Suprapubic skin (tissue), 4 donors: Measurements from ENCODE around the gene ICE2. TPM values are rescaled to one million over a fixed set of nuclear protein-coding genes. Genes with fewer than 3 reads are reported as not detected.

Experiments
- DNase-seq, 2 donors: peaks; one replicate each; pipeline ENCODE4 v3.0.0-alpha.2; 2019; ENCODE audit warnings: low spot score in 2 of 2
- H3K27ac ChIP-seq: fragments of 200-600 bp; sonication (generic); one replicate; pipeline ENCODE4 v1.5.1; 2019
- H3K27me3 ChIP-seq: fragments of 200-600 bp; sonication (generic); one replicate; pipeline ENCODE4 v1.5.1; 2019
- H3K36me3 ChIP-seq: fragments of 200-600 bp; sonication (generic); one replicate; pipeline ENCODE4 v1.5.1; 2019
- H3K4me1 ChIP-seq: fragments of 200-600 bp; sonication (generic); one replicate; pipeline ENCODE4 v1.5.1; 2019
- H3K4me3 ChIP-seq: fragments of 200-600 bp; sonication (generic); one replicate; pipeline ENCODE4 v1.5.1; 2019; ENCODE audit warnings: mild to moderate bottlenecking
- H3K9me3 ChIP-seq: fragments of 200-600 bp; sonication (generic); one replicate; pipeline ENCODE4 v1.5.1; 2019
- EP300 ChIP-seq: sonication (generic); formaldehyde crosslinking; IDR thresholded peaks from one replicate; pipeline ENCODE4 v1.6.1; 2017; ENCODE audit warnings: antibody characterized with exemption
- POLR2A ChIP-seq, 2 donors: fragments of 450-650 bp; IDR thresholded peaks; one replicate each; pipeline ENCODE4 v1.6.1; 2017; ENCODE audit warnings: antibody characterized with exemption in 2 of 2, mild to moderate bottlenecking in 2 of 2, moderate library complexity in 2 of 2
- POLR2AphosphoS5 ChIP-seq, 3 donors: sonication (generic); formaldehyde crosslinking; IDR thresholded peaks; one replicate each; pipeline ENCODE4 v1.6.1; 2017; ENCODE audit warnings: antibody characterized with exemption in 3 of 3
- WGBS: methylation state at CpG from one replicate; pipeline ENCODE4 v1.1.5; 2018; 5-methylcytosine and 5-hydroxymethylcytosine counted together
- total RNA-seq, 4 donors: library from RNA; depleted of rRNA; stranded (reverse); fragments of >200 nt; gene quantifications; one replicate each; pipeline ENCODE4 v1.1.0, GENCODE V29; 2016
- TF ChIP-seq, protein P1 (sequence below), 2 donors: fragments of 200-600 bp in 1 of 2; fragments of 450-650 bp in 1 of 2; sonication (generic) in 1 of 2; IDR thresholded peaks; one replicate each; pipeline ENCODE4 v1.5.1; 2016 to 2019; ENCODE audit warnings: antibody characterized with exemption in 2 of 2, mild to moderate bottlenecking in 1 of 2, moderate library complexity in 1 of 2

The ICE2 gene
- total RNA-seq, 4 donors from 2014 or later: 11.9 to 35.2 (median 27.2) TPM

DNA sequence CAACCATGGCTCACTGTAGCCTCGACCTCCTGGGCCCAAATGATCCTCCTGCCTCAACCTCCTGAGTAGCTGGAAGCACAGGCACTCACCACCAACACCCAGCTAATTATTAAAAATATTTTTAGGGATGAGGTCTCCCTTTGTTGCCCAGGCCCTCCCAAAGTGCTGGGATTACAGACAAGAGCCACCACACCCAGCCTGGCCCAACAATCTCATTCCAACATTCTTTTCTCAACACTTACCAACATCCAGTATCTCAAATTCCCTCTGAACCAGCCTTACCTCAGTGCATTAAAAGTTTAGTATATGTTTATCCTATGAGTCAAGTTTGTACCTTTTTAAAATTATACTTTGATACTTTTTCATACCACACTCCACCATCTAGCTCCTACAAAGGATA, 106.2 kb downstream of the ICE2 start:
- TF ChIP-seq EP300: no peak
- TF ChIP-seq, protein P1, sequence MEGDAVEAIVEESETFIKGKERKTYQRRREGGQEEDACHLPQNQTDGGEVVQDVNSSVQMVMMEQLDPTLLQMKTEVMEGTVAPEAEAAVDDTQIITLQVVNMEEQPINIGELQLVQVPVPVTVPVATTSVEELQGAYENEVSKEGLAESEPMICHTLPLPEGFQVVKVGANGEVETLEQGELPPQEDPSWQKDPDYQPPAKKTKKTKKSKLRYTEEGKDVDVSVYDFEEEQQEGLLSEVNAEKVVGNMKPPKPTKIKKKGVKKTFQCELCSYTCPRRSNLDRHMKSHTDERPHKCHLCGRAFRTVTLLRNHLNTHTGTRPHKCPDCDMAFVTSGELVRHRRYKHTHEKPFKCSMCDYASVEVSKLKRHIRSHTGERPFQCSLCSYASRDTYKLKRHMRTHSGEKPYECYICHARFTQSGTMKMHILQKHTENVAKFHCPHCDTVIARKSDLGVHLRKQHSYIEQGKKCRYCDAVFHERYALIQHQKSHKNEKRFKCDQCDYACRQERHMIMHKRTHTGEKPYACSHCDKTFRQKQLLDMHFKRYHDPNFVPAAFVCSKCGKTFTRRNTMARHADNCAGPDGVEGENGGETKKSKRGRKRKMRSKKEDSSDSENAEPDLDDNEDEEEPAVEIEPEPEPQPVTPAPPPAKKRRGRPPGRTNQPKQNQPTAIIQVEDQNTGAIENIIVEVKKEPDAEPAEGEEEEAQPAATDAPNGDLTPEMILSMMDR (IDR thresholded peaks at IDR 0.05): no peak
- TF ChIP-seq POLR2AphosphoS5 (IDR thresholded peaks at IDR 0.05): no peak
- TF ChIP-seq POLR2A (IDR thresholded peaks at IDR 0.05): no peak
- no peaks in the 10 kb centered on the region for H3K27me3 ChIP-seq
- no peaks in the 10 kb centered on the region for H3K9me3 ChIP-seq
- H3K4me3 ChIP-seq: no peak overlapping the region
- H3K27ac ChIP-seq: peak overlapping the region; percentile 81
- H3K4me1 ChIP-seq: peaks cover 92% of the 10 kb centered on the region
- DNase-seq: no peak
- WGBS: 87% methylated on average over 1 of the region's 1 CpG
- peaks cover 24% of the 10 kb centered on the region for H3K36me3 ChIP-seq

DNA sequence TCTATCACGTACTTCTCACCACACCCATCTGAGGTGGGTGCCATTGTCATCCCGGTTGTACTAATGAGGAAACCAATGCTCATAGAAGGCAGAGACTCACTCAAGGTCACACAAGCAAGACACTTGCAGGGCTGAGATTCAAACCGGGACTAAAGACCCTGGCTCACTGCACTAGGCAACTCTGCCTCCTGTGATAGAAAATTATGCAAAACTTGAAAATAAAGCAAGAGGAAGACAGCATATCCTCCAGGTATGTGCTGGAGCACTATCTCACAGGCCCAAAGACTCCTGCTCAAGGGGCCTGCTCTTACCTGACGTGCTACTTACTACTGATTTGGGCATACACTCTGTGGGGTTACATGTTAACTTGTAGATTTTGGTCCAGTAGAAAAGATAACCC, 106.7 kb downstream of the ICE2 start:
- no peak for TF ChIP-seq POLR2AphosphoS5 (IDR thresholded peaks at IDR 0.05)
- TF ChIP-seq, protein P1 (IDR thresholded peaks at IDR 0.05): no peak
- TF ChIP-seq EP300: no peak
- TF ChIP-seq POLR2A (IDR thresholded peaks at IDR 0.05): no peak

DNA sequence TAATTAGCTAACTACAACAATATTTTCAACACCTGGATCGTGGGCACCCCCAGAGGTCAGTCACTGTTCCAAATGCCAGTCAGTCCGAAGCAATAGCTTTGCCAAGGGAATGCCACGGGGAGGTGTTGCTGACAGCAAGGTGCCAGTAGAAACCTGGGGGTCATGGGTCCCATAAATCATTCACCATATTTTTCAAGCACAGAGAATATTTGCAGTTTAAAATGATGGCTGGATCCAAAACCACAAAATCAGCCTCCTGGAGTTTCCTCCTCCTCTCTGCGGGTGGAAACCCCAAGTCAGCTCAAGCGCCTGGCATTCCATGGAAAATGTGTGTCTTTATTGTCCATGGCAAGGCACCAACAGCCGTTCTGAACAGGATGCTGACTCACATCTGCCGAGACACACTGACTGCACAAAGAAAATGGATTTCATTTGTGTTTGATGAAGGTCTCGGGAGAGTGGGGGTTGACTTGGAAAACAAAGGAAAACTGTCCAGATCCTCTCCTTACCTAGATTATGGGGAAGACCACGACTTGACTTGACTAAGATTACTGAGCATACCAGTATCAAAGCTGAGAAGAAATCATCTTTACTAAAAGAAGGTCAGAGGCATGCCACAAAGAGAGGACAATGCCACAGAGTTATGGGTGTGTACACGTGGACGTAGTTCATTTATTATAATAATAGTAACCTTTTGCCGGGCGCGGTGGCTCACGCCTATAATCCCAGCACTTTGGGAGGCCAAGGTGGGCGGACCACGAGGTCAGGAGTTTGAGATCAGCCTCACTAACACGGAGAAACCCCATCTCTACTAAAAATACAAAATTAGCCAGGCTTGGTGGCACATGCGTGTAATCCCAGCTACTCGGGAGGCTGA, 107.5 kb downstream of the ICE2 start:
- peaks cover 12% of the 10 kb centered on the region for H3K36me3 ChIP-seq
- no peak overlapping the region for H3K4me3 ChIP-seq

More for the DNA sequence above, 106.7 kb downstream of the ICE2 start:
- H3K27me3 ChIP-seq: no peaks in the 10 kb centered on the region
- H3K9me3 ChIP-seq: no peaks in the 10 kb centered on the region
- peaks cover 87% of the 10 kb centered on the region for H3K4me1 ChIP-seq
- no peak overlapping the region for H3K4me3 ChIP-seq
- peaks cover 21% of the 10 kb centered on the region for H3K36me3 ChIP-seq
- H3K27ac ChIP-seq: peak overlapping the region; percentile 81
- no peak for DNase-seq
- WGBS: 70% methylated on average over 4 of the region's 4 CpGs

DNA sequence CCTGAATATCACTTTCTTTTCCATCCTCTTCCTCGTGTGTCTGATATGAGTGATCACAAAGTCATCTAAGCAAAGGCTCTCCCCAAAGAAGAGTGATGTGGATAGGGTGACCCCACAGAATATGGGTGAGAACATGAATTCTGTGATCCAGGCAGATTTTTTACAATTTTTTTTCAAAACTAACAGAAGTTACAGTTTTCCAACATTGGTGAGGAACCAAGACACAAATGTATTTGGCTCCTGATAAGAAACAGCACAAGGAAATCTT, 108.1 kb downstream of the ICE2 start:
- WGBS: 50% methylated on average over 1 of the region's 1 CpG
- TF ChIP-seq, protein P1 (IDR thresholded peaks at IDR 0.05): no peak
- TF ChIP-seq POLR2A (IDR thresholded peaks at IDR 0.05) (no peak), POLR2AphosphoS5 (IDR thresholded peaks at IDR 0.05) (no peak), EP300 (no peak)
- Histone ChIP-seq H3K36me3 (peaks cover 6% of the 10 kb centered on the region), H3K27me3 (no peaks in the 10 kb centered on the region), H3K27ac (peak overlapping the region; percentile 81), H3K9me3 (no peaks in the 10 kb centered on the region), H3K4me1 (peaks cover 72% of the 10 kb centered on the region), H3K4me3 (no peak overlapping the region)
- DNase-seq: no peak

More for the DNA sequence above, 107.5 kb downstream of the ICE2 start:
- 30% methylated on average over 20 of the region's 20 CpGs for WGBS
- Histone ChIP-seq H3K27ac (peak overlapping the region; percentile 81), H3K27me3 (no peaks in the 10 kb centered on the region), H3K4me1 (peaks cover 78% of the 10 kb centered on the region), H3K9me3 (no peaks in the 10 kb centered on the region)
- no peak for TF ChIP-seq POLR2A (IDR thresholded peaks at IDR 0.05)
- TF ChIP-seq EP300: no peak
- TF ChIP-seq POLR2AphosphoS5 (IDR thresholded peaks at IDR 0.05): peak; percentile 84 to 91 (median 87)
- DNase-seq: peak; percentile 88 to 91

DNA sequence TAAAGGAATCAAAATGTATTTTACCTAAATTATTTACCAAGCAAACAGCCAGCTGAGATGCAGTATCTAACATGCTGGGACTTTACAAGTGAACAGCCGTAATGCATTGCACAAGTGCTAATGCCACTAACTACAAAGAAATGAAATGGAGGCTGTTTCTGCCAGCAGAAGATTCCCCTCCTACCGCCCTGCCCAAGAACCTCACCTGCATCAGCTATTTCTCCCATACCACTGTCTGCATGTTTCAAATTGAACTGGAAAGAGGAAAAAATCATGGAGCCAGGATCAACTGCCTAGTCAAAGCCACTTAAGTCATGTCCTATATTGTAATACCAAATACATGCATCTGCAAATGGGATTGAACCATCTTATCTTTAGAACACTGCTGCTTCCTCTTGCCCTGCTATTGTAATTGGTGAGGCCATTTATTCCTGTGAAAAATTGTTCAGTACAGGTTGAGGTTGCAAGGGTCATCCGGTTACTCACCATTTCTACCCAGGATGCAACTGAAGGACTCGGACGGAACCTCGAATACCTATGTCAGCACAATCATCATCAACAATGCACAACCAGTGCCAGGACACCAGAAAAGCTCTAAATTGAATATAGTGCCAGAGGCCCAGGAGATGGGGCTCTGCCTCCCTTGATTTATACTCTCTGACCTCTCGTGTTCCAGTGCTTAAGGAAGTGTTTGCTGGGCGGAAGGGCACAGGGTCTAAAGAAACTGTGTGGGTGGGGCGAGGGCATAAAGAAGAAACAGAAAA, 108.7 kb downstream of the ICE2 start:
- DNase-seq: no peak

DNA sequence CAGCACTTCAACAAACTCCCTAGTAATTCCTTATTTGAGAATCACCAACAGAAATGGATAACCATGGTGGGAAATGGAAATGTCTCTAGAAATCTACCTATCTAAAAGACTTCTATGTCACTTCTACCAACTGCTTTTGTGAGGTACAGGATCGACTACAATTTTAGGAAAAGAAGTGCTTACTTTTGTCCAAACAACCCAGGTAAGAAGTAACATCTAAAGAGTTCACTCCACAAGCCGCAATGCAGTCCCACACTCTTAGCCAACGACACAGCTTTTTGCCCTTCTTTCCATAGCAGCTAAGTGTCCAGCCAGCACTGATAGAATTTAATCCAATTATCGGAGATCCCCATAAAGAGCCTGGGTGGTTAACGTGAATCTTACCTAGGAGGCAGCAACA, 109.2 kb downstream of the ICE2 start:
- H3K9me3 ChIP-seq: no peaks in the 10 kb centered on the region
- no peak overlapping the region for H3K4me3 ChIP-seq
- WGBS: 87% methylated on average over 5 of the region's 5 CpGs
- H3K4me1 ChIP-seq: peaks cover 62% of the 10 kb centered on the region
- peak overlapping the region; percentile 81 for H3K27ac ChIP-seq
- TF ChIP-seq, protein P1 (IDR thresholded peaks at IDR 0.05): no peak
- TF ChIP-seq POLR2AphosphoS5 (IDR thresholded peaks at IDR 0.05) (no peak), EP300 (no peak), POLR2A (IDR thresholded peaks at IDR 0.05) (no peak)
- H3K27me3 ChIP-seq: no peaks in the 10 kb centered on the region
- H3K36me3 ChIP-seq: peaks cover 1% of the 10 kb centered on the region
- DNase-seq: no peak

More for the DNA sequence above, 108.7 kb downstream of the ICE2 start:
- Histone ChIP-seq H3K9me3 (no peaks in the 10 kb centered on the region), H3K27ac (peak overlapping the region; percentile 81), H3K4me3 (no peak overlapping the region), H3K27me3 (no peaks in the 10 kb centered on the region), H3K36me3 (peaks cover 1% of the 10 kb centered on the region), H3K4me1 (peaks cover 67% of the 10 kb centered on the region)
- TF ChIP-seq POLR2A (IDR thresholded peaks at IDR 0.05) (no peak), POLR2AphosphoS5 (IDR thresholded peaks at IDR 0.05) (peak in 2 of 3 donors; percentile 12 to 17)
- 59% methylated on average over 9 of the region's 9 CpGs for WGBS
